HT-29 (cell line): ENCODE results near the gene TRPV4. TPM values are rescaled to one million over a fixed set of nuclear protein-coding genes. Genes with fewer than 3 reads are reported as not detected.
A peak's percentile ranks its signal among the peaks of the same experiment; 100 is the strongest.

Source experiments
- DNase-seq: peaks from one replicate; pipeline ENCODE4 v3.0.0-alpha.2; 2015; ENCODE audit warnings: low spot score
- total RNA-seq: library from RNA; depleted of rRNA; stranded (reverse); fragments of >200 nt; shearing (Covaris generic); gene quantifications from 2 replicates; pipeline ENCODE4 v1.2.3, GENCODE V29; 2014

The TRPV4 gene
- total RNA-seq, 1 experiment from 2014 or later, result not detected

- no peak for DNase-seq
Measured at GRCh38 chr12:109828754-109829511, 4.3 kb downstream of the TRPV4 start.

DNA sequence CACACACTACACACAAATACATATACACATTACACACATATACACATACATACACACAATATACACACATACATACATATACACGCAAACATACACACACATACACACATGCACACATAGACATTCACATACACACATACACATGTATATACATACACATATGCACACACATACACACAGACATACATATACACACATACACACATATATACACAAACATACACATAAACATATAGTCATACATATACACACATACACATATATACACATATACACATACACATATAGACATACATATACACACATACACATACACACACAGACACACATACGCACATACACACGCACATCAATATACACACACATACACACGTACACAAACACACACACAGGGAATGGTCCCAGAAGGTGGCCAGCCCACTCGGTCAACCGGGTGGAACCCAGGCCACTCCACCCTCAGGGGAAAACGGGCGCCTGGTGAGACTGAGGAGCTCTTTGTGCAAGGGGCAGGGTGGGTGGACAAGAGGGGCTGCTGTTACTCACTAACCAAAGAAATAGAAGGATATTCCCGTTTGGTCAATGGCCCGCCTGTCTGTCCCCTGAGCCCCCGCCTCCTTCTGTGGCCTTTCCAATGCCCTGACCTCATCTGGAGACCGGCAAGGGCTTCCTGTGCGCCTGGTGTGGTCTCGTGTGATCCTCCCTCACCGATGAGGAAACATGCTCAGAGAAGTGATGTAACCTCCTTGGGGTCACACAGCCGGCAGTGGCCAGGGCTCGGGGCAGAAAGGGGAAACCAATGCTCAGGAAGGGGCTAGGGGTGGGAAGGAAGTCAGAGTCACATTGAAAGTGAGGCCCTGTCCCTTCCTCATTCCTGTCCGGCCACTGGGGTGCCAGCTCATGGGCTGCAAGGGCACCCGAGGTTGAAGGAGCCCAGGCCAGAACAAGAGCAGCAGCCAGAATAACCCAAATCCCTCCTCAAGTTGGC is 5.3 kb downstream of the TRPV4 start:
- DNase-seq, result no peak

GRCh38 chr12:109827080-109827479 is 6.1 kb downstream of the TRPV4 start:
- no peak for DNase-seq

DNA sequence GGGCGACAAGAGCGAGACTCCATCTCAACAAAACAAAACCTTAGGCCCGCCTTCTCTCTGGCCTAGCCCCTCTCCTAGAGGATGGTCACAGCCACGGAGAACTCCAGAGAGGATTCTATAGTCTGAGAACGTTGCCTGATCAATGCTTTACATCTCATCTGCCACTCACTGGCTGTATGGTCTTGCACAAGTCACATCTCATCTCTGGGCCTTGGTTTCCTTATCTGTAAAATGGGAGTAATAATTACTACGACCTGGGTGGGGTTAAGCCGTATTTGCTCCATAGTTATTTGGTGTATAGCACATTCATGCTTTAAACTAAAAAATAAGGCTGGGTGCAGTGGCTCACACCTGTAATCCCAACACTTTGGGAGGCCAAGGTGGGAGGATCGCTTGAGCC is 8.5 kb downstream of the TRPV4 start:
- no peak for DNase-seq

DNA sequence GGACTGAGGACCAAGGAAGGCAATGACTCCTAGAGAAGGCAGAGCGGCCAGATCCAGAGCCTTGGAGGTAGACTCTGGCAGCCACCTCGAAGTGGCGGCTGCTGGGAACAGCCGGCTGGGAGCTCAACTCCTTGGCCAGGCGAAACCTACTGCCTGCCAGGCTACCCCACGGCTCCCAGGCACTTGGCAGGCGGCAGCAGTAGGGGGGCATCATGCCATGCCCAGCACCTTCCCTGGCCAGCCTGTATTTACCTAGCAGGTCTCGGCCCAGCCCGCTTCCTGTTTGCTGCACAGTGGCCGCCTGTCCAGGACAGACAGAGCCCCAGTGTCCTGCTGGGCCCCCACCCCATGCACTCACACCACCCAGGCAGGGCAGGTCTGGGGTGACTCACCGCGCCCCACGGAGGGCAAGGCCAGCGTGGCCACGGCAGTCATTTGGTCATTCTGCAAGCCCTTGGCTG is 10.2 kb downstream of the TRPV4 start:
- peak; percentile 82 for DNase-seq

GRCh38 chr12:109822416-109822815 is 10.8 kb downstream of the TRPV4 start:
- DNase-seq, result no peak

GRCh38 chr12:109821968-109822367 is 11.2 kb downstream of the TRPV4 start:
- DNase-seq, result no peak

DNA sequence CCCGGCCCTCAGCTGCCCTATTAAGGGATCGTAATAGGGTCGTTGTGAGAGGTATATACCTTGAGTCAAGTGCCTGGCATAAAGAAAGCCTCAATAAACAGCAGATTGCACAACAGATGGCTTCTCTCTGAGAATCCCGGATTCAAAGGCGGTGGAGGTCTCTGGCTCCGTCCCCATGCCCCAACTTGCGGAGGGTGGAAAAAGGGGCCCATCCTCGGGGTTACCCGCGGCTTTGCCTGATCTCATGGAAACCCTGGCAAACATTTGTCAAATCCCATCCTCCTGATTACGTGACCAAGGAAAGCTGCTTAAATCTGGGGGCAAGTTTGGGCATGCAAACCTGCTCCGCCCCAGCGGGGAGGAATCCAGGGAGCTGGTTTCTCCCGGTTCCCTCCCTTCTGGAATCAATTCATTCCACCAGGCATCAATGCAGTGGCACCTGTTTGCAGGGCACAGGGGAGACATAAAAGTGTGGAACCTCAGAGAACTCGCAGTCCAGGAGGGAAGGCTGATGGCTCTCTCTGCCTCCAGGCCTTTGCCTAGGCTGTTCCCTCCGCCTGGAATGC is 12.3 kb downstream of the TRPV4 start:
- peak; percentile 87 for DNase-seq

DNA sequence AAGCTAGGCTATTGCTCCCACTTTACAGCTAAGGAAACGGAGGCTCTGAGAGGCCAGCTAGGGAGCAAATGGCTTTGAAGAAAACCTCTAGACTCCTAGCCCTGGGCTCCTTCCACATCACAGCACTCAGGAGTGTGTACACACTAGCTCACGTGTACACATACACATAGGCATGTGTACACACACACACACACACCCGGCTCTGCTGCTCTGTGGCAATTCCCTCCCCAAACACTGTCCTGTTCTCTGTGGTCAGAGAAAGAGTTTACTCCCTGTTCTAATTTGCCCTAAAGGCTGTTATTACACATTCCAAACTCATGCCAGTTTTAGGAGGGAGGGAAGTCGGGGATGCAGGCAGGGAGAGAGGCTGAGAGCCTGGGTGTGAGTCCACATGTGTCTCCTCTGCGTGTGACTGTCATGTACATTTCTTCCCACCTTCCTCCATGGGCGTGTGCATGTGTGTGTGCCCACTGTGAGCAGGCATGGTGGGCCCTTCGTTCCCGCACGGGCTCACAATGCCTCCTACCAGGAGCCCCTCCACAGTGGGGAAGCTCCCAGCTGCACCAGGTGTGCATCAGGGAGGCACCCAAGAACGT is 14.2 kb downstream of the TRPV4 start:
- no peak for DNase-seq

GRCh38 chr12:109818253-109818652 is 14.9 kb downstream of the TRPV4 start:
- no peak for DNase-seq

DNA sequence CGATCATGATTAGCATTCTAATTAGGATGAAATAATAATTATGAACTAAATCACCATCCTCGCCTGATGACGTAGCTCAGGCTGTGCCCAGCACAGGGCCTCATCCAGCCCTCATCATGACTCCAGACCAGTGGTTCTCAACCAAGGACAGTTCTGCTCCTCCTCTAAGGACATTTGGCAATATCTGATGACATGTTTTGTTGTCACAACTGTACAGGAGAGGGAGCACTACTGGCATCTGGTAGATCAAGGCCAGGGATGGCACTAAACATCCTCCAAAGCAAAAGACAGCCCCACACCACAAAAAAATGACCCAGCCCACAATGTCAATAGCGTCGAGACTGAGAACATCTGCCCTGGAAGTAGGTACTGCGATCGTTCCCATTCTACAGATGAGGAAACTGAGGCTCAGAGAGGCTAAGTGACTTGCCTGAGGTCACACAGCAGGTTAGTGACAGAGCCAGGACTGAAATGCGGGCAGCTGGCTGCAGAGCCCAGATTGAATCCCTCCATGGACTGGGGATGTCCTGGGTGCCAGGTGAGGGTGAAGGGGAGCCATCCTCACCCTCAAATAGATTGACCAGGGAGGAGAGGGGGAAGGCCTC is 15.5 kb downstream of the TRPV4 start:
- no peak for DNase-seq

GRCh38 chr12:109816870-109817269 is 16.3 kb downstream of the TRPV4 start:
- no peak for DNase-seq

DNA sequence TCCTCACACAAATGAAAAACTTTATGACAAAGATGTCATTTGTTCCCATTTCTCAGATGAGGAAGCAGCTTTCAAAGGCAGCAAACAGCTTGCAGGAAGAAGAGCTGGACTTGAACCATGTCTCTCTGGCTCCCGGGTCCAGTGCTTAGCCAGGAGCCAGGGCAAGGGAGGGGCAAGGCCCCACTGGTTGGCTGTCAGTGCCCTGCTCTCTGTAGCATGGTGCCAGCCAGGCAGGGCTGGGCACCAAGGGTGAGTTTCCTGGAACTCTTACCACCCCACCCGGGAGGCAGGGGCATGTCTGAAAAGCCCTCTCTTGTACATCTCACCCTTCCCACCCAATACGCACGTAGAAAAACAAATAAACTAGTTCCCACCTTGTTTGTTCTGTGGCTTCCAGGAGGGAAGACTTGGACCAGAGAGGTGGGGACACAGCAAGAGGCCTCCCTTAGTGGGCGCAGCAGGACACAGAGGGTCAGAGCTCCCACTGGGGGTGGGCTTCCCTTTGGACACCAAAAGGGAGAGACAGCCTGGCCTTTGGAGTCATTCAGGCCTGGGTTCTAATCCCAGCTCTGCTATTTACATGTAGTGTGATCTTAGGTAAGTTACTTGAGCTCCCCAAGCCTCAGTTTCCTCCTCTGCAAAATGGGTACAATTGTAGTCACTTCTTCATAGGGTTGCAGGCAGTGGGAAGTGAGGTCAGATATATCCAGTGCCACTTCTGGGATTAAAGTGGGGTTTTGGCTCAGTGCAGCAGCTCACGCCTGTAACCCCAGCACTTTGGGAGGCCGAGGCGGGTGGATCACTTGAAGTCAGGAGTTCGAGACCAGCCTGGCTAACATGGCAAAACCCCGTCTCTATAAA is 17.2 kb downstream of the TRPV4 start:
- DNase-seq, result peak; percentile 37

DNA sequence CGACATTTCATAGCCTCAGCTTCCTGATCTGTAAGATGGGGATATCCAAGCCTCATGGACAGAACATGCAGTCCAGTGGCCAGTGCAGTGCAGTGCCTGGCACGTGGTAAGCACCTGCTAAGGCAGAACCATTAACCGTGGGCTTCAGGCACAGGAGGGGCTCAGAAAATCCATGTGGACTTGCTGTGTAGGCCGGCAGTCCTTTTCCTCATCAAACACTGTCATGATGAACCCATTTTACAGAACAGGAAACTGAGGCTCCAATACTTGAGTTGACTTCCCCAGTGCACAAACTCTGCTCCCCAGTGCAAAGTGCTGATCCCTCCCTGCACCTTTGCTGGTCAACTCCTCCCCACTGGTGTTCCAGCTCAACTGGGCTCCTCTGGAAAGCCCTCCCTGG is 18.0 kb downstream of the TRPV4 start:
- no peak for DNase-seq

DNA sequence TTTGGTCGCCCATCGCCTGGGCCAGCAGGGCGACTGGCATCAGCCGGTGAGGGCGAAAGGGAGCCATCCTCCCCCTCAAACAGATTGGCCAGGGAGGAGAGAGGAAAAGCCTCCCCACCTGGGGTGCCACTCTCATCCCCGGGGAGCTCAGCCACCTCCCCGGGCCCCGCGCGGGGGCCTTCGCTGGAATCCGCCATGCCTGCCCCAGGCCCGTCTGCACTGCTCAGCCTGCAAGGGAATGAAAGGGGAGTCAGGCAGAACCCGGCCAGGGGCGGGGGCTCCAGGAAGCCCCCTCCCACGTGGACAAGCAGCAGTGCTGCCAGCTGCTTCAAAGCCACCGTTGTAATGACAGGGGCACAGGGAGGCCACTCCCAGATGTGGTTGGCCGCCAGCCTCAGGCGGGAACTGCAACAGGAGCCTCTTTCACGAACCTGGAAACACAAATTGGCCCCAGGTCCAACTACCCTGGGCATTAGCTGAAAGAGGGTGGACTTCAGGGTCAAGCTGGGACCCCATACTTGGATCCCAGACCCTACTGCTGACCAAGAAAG is 18.5 kb downstream of the TRPV4 start:
- DNase-seq, result no peak

GRCh38 chr12:109813810-109814416 is 19.3 kb downstream of the TRPV4 start:
- no peak for DNase-seq

DNA sequence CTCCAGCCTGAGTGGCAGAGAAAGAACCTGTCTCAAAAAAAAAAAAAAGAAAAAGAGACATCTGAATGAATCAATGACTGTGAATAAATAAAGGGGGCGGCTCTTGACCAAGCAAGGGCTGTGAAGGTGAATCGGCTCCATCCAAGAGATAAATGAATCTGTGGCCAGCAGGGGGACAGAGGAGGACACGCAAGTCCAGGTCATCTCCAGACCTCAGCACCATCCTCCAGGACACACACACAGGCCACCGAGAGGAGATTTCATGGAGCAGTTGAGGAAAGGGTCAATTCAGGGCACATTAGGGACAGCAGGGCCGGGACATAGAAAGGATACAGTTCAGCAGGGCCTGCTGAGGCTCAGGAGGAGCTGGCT is 21.6 kb downstream of the TRPV4 start:
- peak; percentile 23 for DNase-seq

GRCh38 chr12:109810954-109811623 is 22.1 kb downstream of the TRPV4 start:
- DNase-seq, result no peak
